Measurements from ENCODE around the gene PHACTR1.

GRCh38 chr6:12950976-12951375, 234.4 kb downstream of the PHACTR1 start:
- TF ChIP-seq POLR2A (IDR thresholded peaks at IDR 0.05) (no peak), CTCF (IDR thresholded peaks at IDR 0.05) (no peak)
